ENCODE results near the gene CYP2B6. TPM values are rescaled to one million over a fixed set of nuclear protein-coding genes. Genes with fewer than 3 reads are reported as not detected.
"Not testable (repeated sequence)": the region's sequence is repeated elsewhere in the genome, so short reads cannot be mapped to it uniquely, and the experiment has no call there.

The CYP2B6 gene
- total and polyA plus RNA-seq, 2 donors from 2014 or later, result 0.31 to 10.0 TPM

GRCh38 chr19:41030651-41031050, 39.6 kb downstream of the CYP2B6 start:
- Histone ChIP-seq H3K4me3 (ENCODE audit: low read length in 3 of 3) (no peak overlapping the region), H3K9me3 (ENCODE audit: control insufficient read depth in 2 of 3, insufficient read depth in 1 of 3, low read length in 3 of 3) (no peaks in the 10 kb centered on the region), H3K27ac (ENCODE audit: low read depth in 2 of 2, low read length in 2 of 2) (no peak overlapping the region), H3K27me3 (ENCODE audit: control insufficient read depth, insufficient read depth, low read length) (no peaks in the 10 kb centered on the region), H3K9ac (ENCODE audit: low read length in 3 of 3) (no peak overlapping the region), H3K4me1 (ENCODE audit: control insufficient read depth in 2 of 3, insufficient read depth in 2 of 3, low read depth in 1 of 3, low read length in 3 of 3) (no peaks in the 10 kb centered on the region), H3K36me3 (ENCODE audit: control insufficient read depth in 2 of 3, insufficient read depth in 3 of 3, low read length in 3 of 3) (peaks cover 0 to 2% (median 0%) of the 10 kb centered on the region in 3 donors)
- DNase-seq (no peak), FAIRE-seq (no peak)
- TF ChIP-seq CTCF (IDR thresholded peaks at IDR 0.05; ENCODE audit: borderline replicate concordance, extremely low read depth, insufficient read depth), result no peak
- intact Hi-C loops (cut with DNase I), result no loop called here

- Histone ChIP-seq H3K27me3 (ENCODE audit: control insufficient read depth, insufficient read depth, low read length) (no peaks in the 10 kb centered on the region), H3K9me3 (ENCODE audit: control insufficient read depth in 2 of 3, insufficient read depth in 1 of 3, low read length in 3 of 3) (no peaks in the 10 kb centered on the region), H3K9ac (ENCODE audit: low read length in 3 of 3) (no peak overlapping the region), H3K27ac (ENCODE audit: low read depth in 2 of 2, low read length in 2 of 2) (no peak overlapping the region), H3K4me1 (ENCODE audit: control insufficient read depth in 2 of 3, insufficient read depth in 2 of 3, low read depth in 1 of 3, low read length in 3 of 3) (no peaks in the 10 kb centered on the region), H3K4me3 (ENCODE audit: low read length in 3 of 3) (no peak overlapping the region), H3K36me3 (ENCODE audit: control insufficient read depth in 2 of 3, insufficient read depth in 3 of 3, low read length in 3 of 3) (peaks cover 0 to 2% (median 0%) of the 10 kb centered on the region in 3 donors)
- FAIRE-seq (no peak), DNase-seq (no peak)
- no peak for TF ChIP-seq CTCF (IDR thresholded peaks at IDR 0.05; ENCODE audit: borderline replicate concordance, extremely low read depth, insufficient read depth)
- intact Hi-C loops (cut with DNase I), result no loop called here
Measured at GRCh38 chr19:41031916-41032315, 40.8 kb downstream of the CYP2B6 start.

GRCh38 chr19:41033324-41033723, 42.2 kb downstream of the CYP2B6 start:
- H3K4me3 ChIP-seq (ENCODE audit: low read length in 3 of 3); H3K9ac ChIP-seq (ENCODE audit: low read length in 3 of 3); DNase-seq; H3K36me3 ChIP-seq (ENCODE audit: control insufficient read depth in 2 of 3, insufficient read depth in 3 of 3, low read length in 3 of 3); H3K27me3 ChIP-seq (ENCODE audit: control insufficient read depth, insufficient read depth, low read length); H3K4me1 ChIP-seq (ENCODE audit: control insufficient read depth in 2 of 3, insufficient read depth in 2 of 3, low read depth in 1 of 3, low read length in 3 of 3); intact Hi-C loops (cut with DNase I); H3K27ac ChIP-seq (ENCODE audit: low read depth in 2 of 2, low read length in 2 of 2); FAIRE-seq; H3K9me3 ChIP-seq (ENCODE audit: control insufficient read depth in 2 of 3, insufficient read depth in 1 of 3, low read length in 3 of 3): not testable (repeated sequence)

GRCh38 chr19:41039806-41040205, 48.7 kb downstream of the CYP2B6 start:
- Histone ChIP-seq H3K4me3 (ENCODE audit: low read length in 3 of 3) (no peak overlapping the region), H3K27me3 (ENCODE audit: control insufficient read depth, insufficient read depth, low read length) (no peaks in the 10 kb centered on the region), H3K9me3 (ENCODE audit: control insufficient read depth in 2 of 3, insufficient read depth in 1 of 3, low read length in 3 of 3) (no peaks in the 10 kb centered on the region), H3K4me1 (ENCODE audit: control insufficient read depth in 2 of 3, insufficient read depth in 2 of 3, low read depth in 1 of 3, low read length in 3 of 3) (no peaks in the 10 kb centered on the region), H3K27ac (ENCODE audit: low read depth in 2 of 2, low read length in 2 of 2) (no peak overlapping the region), H3K9ac (ENCODE audit: low read length in 3 of 3) (no peak overlapping the region), H3K36me3 (ENCODE audit: control insufficient read depth in 2 of 3, insufficient read depth in 3 of 3, low read length in 3 of 3) (no peaks in the 10 kb centered on the region)
- DNase-seq, result no peak
- intact Hi-C loops (cut with DNase I), result no loop called here
- TF ChIP-seq CTCF (IDR thresholded peaks at IDR 0.05; ENCODE audit: borderline replicate concordance, extremely low read depth, insufficient read depth), result no peak
- no peak for FAIRE-seq

GRCh38 chr19:41045095-41045494, 54.0 kb downstream of the CYP2B6 start:
- H3K9me3 ChIP-seq (ENCODE audit: control insufficient read depth in 2 of 3, insufficient read depth in 1 of 3, low read length in 3 of 3); intact Hi-C loops (cut with DNase I); H3K27ac ChIP-seq (ENCODE audit: low read depth in 2 of 2, low read length in 2 of 2); H3K9ac ChIP-seq (ENCODE audit: low read length in 3 of 3); H3K4me1 ChIP-seq (ENCODE audit: control insufficient read depth in 2 of 3, insufficient read depth in 2 of 3, low read depth in 1 of 3, low read length in 3 of 3); H3K36me3 ChIP-seq (ENCODE audit: control insufficient read depth in 2 of 3, insufficient read depth in 3 of 3, low read length in 3 of 3); DNase-seq; H3K4me3 ChIP-seq (ENCODE audit: low read length in 3 of 3); FAIRE-seq; H3K27me3 ChIP-seq (ENCODE audit: control insufficient read depth, insufficient read depth, low read length): not testable (repeated sequence)

All from kidney (tissue), 14 donors.